GM21528 (cell line): ENCODE results near the gene ILKAP.

Experiments used
- ATAC-seq: cut with Tn5 transposase; IDR thresholded peaks from one replicate; pipeline ENCODE4 v1.9.1; 2021; ENCODE audit warnings: mild to moderate bottlenecking, moderate library complexity; ENCODE audit not compliant: unreplicated experiment, low FRiP score

The ILKAP gene

DNA sequence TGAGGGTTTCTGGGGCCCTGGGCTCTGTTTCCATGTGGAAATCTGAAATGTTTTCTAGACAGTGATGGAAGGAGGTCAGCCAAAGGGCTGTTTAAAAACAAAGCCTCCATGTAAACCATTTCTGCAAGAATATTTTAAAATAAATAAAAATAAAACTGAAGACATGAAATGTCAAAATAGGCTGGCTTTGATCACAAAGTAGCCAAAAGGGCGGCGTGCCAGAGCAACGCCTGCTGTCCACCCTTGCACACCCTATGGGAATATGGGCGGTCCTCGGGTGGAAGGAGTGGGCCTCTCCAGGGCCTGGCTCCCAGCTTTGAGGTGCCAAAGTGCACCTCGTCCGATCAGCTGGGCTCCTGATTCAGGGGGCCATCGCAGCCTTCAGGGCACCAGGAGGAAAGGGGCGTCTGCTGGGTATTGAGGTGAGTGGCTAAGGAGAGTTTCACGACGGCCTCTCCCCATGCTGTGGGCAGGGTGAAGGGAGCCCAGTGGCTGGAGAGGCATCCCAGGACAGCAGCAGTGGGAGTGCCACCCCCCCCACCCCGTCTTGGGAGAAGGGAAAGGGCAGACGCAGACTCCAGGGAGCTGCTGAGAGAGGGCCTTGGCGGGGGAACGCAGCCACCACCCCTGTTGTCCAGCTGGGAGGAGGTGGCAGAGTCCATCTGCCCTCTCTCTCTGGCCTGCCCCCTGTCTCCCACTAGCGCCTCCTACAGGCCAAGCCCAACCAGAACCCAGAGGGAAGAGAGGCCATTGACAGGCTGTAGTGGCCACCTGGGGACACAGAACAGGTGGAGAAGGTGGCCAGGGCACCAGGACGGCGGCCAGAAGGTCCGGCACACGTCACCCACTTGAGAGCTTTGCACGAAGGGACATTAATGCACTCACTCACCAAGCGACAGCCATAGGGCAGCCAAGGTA is 50.5 kb downstream of the ILKAP start:
- no peak for ATAC-seq

- no peak for ATAC-seq
These were observed 51.8 kb downstream of the ILKAP start for GRCh38 chr2:238151628-238152235.

DNA sequence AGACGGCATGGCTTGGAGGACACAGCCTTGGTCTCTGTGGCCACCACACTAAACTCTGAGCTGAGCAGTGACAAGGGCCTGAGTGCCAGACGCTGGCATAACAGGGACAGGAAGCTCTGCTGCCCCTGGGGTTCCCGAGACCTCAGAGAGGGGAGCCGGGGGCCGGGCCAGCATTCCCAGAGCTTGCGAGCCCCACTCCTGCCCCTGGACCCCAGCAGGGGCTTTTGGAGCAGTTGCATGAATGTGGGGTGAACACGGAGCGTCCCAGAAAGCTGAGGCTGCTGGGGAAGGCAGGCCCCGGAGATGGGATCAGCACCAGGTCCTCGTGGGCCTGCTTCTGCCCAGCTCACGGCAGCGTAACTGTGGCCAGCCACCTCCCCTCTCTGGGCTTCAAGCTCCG is 52.3 kb downstream of the ILKAP start:
- ATAC-seq: no peak

- no peak for ATAC-seq
These were observed 52.8 kb downstream of the ILKAP start for GRCh38 chr2:238150686-238151085.

GRCh38 chr2:238149841-238150572 is 53.5 kb downstream of the ILKAP start:
- ATAC-seq: no peak

- no peak for ATAC-seq
These were observed 54.5 kb downstream of the ILKAP start for GRCh38 chr2:238148981-238149380.

DNA sequence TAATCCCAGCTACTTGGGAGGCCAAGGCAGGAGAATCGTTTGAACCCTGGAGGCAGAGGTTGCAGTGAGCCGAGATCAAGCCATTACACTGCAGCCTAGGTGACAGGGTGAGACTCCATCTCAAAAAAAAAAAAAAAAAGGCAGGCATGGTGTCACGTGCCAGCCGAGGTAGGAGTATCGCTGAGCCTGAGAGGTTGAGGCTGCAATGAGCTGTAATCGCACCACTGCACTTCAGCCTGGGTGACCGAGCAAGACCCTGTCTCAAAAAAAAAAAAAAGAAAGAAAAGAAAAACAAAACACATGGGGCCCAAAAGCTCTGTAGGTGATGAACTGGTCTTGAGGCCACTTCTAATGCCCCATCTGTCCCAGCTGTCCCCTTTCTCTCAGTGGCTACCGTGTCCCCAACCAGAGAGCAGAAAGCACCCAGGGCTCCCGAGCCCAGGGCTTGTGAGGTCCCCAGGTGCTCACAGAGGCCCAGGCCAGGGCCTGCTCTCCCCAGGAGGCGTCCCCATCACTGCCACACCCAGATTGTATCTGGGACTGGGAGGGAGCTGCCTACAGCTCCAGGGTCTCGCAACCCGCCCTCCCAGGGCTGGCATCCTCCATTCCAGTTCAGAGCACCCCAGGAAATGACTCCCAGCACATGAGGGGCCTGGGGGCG is 56.5 kb downstream of the ILKAP start:
- no peak for ATAC-seq

- ATAC-seq: no peak
These were observed 57.6 kb downstream of the ILKAP start for GRCh38 chr2:238145851-238146250.

DNA sequence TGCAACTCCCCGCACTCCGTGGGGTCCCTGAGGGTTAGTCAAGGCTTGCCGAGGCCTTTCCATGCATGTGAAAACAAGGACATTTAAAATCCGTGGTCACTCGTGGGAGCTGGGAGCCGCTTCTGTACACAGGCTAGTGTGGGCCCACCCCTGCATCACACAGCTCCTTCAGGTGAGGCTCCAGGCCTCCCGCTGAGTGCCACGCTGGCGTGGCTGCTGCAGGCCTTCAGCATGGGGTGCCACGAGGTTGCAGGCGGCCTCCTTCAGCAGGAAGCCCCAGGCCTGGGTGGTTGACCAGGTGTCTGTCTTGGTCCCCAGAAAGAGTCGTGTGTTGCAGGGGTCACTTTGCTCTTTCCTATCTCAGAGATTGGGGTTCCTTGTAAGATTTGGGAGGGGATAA is 58.4 kb downstream of the ILKAP start:
- no peak for ATAC-seq

- ATAC-seq: no peak
These were observed 59.2 kb downstream of the ILKAP start for GRCh38 chr2:238144262-238144661.

- ATAC-seq: no peak
These were observed 60.1 kb downstream of the ILKAP start for GRCh38 chr2:238143239-238143951.

DNA sequence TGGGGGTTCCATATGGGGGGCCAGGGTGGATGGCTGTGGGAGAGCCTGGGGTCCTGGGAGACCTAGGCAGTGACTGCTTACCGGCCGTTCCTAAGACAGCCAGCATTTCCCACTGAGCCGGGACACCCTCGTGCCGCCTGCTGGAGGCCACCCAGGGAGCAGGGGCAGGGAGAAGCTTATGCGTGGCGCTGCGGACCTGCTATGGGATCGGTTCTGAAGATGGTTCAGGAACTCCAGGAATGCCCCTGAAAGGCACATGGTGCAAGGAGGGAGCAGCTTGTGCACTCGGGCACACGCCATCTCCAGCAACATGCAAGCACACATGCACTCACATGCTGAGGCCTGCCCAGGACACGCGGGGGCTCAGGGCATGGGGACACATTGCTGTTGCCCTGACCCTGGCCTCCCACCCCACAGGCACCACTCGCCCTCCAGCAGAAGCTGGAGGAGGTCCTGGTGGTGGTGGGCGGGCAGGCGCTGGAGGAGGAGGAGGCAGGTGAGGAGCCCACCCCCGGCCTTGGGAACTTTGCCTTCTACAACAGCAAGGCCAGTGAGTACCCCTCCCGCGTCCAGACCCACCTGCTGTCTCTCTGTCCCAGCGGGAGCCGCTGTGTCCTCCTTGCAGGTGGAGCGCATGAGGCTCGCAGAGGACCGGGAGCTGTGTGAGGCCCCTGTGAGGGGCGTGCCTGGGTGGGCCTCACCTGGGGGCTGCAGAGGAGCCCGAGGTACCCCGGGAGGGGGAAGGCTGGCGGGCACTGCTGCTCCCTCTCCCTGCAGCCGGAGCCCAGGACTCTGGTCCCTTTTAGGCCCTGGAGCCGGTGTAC is 60.9 kb downstream of the ILKAP start:
- no peak for ATAC-seq

DNA sequence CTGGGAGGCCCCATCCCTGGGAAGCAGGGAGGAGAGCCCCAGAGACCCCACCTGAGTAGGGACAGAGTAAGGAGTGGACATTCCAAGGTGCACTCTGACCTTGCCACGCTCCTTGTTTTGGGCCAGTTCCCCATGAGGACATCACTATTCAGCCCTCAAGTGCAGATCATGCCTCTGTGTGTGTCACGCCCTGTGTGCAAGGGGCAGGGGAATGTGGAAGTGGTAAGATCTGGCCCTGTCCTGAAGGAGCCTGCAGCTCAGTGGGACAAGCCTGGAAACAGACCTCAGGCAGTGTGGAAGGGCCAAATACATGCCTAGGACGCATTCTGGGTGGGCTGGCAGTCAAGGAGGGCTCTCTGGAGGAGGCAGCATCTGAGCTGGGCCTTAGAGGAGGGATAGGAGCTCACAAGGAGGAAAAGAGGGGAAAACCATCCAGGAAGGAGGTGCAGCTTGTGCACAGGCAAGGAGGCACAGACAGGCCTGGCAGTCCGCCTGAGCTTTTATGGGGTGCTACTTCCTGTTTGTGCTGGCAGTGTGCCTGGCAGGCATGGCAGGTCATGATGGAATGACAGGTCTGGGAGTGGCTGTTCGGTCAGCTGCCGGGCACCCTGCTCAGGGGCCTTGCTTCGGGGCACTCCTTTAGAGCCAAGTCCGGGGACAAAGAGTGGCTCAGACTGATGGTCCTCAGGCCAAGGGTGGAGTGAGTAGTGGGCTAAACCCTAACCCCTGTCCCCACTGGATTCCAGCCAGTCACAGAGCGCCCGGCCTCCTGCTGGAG is 61.8 kb downstream of the ILKAP start:
- ATAC-seq: no peak

DNA sequence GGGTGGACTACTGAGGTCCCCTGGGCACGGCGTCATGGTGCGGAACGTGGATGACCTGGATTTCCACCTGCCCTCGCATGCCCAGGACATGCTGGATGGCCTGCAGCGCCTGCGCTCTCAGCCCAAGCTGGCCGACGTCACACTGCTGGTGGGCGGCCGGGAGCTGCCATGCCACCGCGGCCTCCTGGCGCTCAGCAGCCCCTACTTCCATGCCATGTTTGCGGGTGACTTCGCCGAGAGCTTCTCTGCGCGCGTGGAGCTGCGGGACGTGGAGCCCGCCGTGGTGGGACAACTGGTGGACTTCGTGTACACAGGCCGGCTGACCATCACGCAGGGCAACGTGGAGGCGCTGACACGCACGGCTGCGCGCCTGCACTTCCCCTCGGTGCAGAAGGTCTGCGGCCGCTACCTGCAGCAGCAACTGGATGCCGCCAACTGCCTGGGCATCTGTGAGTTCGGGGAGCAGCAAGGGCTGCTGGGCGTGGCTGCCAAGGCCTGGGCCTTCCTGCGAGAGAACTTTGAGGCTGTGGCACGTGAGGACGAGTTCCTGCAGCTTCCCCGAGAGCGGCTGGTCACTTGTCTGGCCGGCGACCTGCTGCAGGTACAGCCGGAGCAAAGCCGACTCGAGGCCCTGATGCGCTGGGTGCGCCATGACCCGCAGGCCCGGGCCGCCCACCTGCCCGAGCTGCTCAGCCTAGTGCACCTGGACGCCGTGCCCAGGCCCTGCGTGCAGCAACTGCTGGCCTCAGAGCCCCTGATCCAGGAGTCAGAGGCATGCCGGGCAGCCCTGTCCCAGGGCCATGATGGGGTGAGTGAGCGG is 62.6 kb downstream of the ILKAP start:
- ATAC-seq: no peak

GRCh38 chr2:238140040-238140439 is 63.5 kb downstream of the ILKAP start:
- ATAC-seq: no peak

DNA sequence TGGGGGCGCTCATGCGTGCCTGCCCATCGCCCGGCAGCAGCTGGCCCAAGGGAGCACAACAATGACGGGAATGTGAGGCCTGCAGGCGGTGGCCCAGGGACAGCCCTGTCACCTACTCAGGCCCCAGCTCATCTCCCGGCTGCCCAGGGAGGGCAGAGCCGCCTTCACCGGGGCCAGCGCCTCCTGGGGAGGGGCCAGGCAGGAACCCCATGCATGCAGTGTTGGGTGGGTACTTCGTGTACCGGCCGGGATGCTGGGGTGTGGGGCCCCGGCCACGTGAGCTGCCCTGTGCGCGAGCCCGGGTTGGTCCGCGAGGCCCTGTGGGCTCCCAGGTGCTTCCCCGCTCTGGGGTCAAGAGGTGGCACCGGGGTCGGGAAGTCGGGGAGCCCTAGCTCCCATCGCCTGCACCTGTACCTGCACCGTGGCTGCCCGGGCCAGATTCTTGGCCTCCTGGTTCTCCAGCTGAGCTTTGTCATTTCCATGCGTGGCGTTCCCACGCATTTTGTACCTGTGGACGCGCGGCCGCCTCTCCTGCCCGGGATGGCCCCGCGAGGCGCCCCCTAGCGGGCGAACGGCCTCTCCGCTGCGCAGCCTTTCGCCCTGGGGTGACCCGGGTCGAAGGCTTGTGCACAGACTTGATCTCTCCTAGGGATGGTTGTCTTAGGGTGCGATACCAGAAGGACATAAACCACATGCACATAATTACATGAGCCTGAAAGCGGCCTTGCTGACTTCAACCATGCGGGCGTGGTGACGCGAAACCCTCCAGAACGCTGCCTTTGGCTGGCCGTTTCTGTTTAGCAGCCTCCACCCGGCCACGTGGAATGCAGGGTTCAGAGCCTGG is 64.1 kb downstream of the ILKAP start:
- ATAC-seq: no peak
